H9 (cell line): ENCODE results near the gene SLC1A4. TPM values are rescaled to one million over a fixed set of nuclear protein-coding genes. Genes with fewer than 3 reads are reported as not detected.

Source experiments
- DNase-seq: peaks from one replicate; pipeline ENCODE4 v3.0.0-alpha.2; 2017
- H2AFZ ChIP-seq: one replicate; pipeline ENCODE4 v1.6.1; 2013; ENCODE audit warnings: mild to moderate bottlenecking, low read length, control low read depth, moderate library complexity
- H2AK5ac ChIP-seq: 2 replicates; pipeline ENCODE4 v1.6.1; 2013; ENCODE audit warnings: low read length, control low read depth, mixed read lengths; ENCODE audit not compliant: insufficient read length
- H2BK120ac ChIP-seq: one replicate; pipeline ENCODE4 v1.6.1; 2013; ENCODE audit warnings: low read depth, mild to moderate bottlenecking, low read length, control low read depth, inconsistent platforms; ENCODE audit not compliant: poor library complexity, severe bottlenecking
- H2BK12ac ChIP-seq: 2 replicates; pipeline ENCODE4 v1.6.1; 2013; ENCODE audit warnings: low read length, control low read depth, mixed read lengths, low read depth; ENCODE audit not compliant: insufficient read length
- H2BK15ac ChIP-seq: 2 replicates; pipeline ENCODE4 v1.6.1; 2013; ENCODE audit warnings: low read depth, low read length, control low read depth
- H2BK20ac ChIP-seq: one replicate; pipeline ENCODE4 v1.6.1; 2013; ENCODE audit warnings: low read depth, mild to moderate bottlenecking, low read length, control low read depth, inconsistent platforms; ENCODE audit not compliant: poor library complexity, severe bottlenecking
- H2BK5ac ChIP-seq: 2 replicates; pipeline ENCODE4 v1.6.1; 2013; ENCODE audit warnings: low read length, control low read depth, mixed read lengths; ENCODE audit not compliant: insufficient read length
- H3K14ac ChIP-seq: 2 replicates; pipeline ENCODE4 v1.6.1; 2013; ENCODE audit warnings: low read length, control low read depth; ENCODE audit not compliant: insufficient read depth
- H3K18ac ChIP-seq: 2 replicates; pipeline ENCODE4 v1.6.1; 2013; ENCODE audit warnings: low read depth, mild to moderate bottlenecking, mixed read lengths, low read length, control low read depth; ENCODE audit not compliant: insufficient read length
- H3K23ac ChIP-seq: 2 replicates; pipeline ENCODE4 v1.6.1; 2013; ENCODE audit warnings: low read length, control low read depth, mixed read lengths, low read depth; ENCODE audit not compliant: insufficient read length
- H3K23me2 ChIP-seq: 2 replicates; pipeline ENCODE4 v1.6.1; 2013; ENCODE audit warnings: low read depth, mild to moderate bottlenecking, mixed read lengths, low read length, control low read depth; ENCODE audit not compliant: insufficient read length, poor library complexity, severe bottlenecking
- H3K27ac ChIP-seq: 2 replicates; pipeline ENCODE4 v1.5.1; 2013; ENCODE audit warnings: low read length, control low read depth, mixed read lengths, low read depth; ENCODE audit not compliant: insufficient read length
- H3K27me3 ChIP-seq: 2 replicates; pipeline ENCODE4 v1.6.1; 2013; ENCODE audit warnings: low read length, control low read depth, inconsistent platforms; ENCODE audit not compliant: insufficient read depth
- H3K4ac ChIP-seq: 2 replicates; pipeline ENCODE4 v1.6.1; 2013; ENCODE audit warnings: low read depth, mild to moderate bottlenecking, control low read depth, inconsistent platforms, low read length, moderate library complexity
- H3K4me1 ChIP-seq: 2 replicates; pipeline ENCODE4 v1.6.1; 2013; ENCODE audit warnings: low read length, control low read depth, inconsistent platforms; ENCODE audit not compliant: insufficient read depth
- H3K4me2 ChIP-seq: 2 replicates; pipeline ENCODE4 v1.6.1; 2013; ENCODE audit warnings: low read length, control low read depth, mixed read lengths; ENCODE audit not compliant: insufficient read length, insufficient read depth
- H3K56ac ChIP-seq: 2 replicates; pipeline ENCODE4 v1.6.1; 2013; ENCODE audit warnings: low read depth, mild to moderate bottlenecking, mixed read lengths, low read length, control low read depth; ENCODE audit not compliant: insufficient read length
- H3K79me1 ChIP-seq: 2 replicates; pipeline ENCODE4 v1.6.1; 2013; ENCODE audit warnings: low read depth, mild to moderate bottlenecking, moderate library complexity, low read length, control low read depth, inconsistent platforms; ENCODE audit not compliant: insufficient read depth, poor library complexity, severe bottlenecking
- H3K79me2 ChIP-seq: 2 replicates; pipeline ENCODE4 v1.6.1; 2013; ENCODE audit warnings: low read length, control low read depth, inconsistent platforms; ENCODE audit not compliant: insufficient read depth
- H3K9ac ChIP-seq: 2 replicates; pipeline ENCODE4 v1.6.1; 2013; ENCODE audit warnings: low read length, control low read depth, mixed read lengths; ENCODE audit not compliant: insufficient read length; ENCODE audit errors: extremely low read depth
- H3K9me3 ChIP-seq: one replicate; pipeline ENCODE4 v1.6.1; 2013; ENCODE audit warnings: low read depth, low read length, inconsistent platforms; ENCODE audit not compliant: control insufficient read depth
- H3T11ph ChIP-seq: one replicate; pipeline ENCODE4 v1.6.1; 2013; ENCODE audit warnings: mild to moderate bottlenecking, low read length, control low read depth, inconsistent platforms
- H4K20me1 ChIP-seq: one replicate; pipeline ENCODE4 v1.6.1; 2013; ENCODE audit not compliant: control insufficient read depth, insufficient read length, insufficient read depth
- H4K5ac ChIP-seq: 2 replicates; pipeline ENCODE4 v1.6.1; 2013; ENCODE audit warnings: low read depth, mild to moderate bottlenecking, mixed read lengths, low read length, control low read depth; ENCODE audit not compliant: insufficient read length
- H4K8ac ChIP-seq: replicated peaks from 2 replicates; pipeline ENCODE4 v1.6.1; 2013; ENCODE audit warnings: low read length, control low read depth, mixed read lengths, low read depth; ENCODE audit not compliant: insufficient read length
- H4K91ac ChIP-seq: 2 replicates; pipeline ENCODE4 v1.6.1; 2013; ENCODE audit warnings: low read depth, mild to moderate bottlenecking, moderate library complexity, mixed read lengths, low read length, control low read depth; ENCODE audit not compliant: insufficient read length
- H3K27ac Mint-ChIP-seq, 3 experiments: 2 replicates in 2 of 3; 3 replicates in 1 of 3; pipeline ENCODE4 v1.8.0; 2020 to 2021; ENCODE audit warnings: mixed read lengths in 3 of 3, mild to moderate bottlenecking in 1 of 3, moderate library complexity in 1 of 3
- H3K27me3 Mint-ChIP-seq: 2 replicates; pipeline ENCODE4 v1.8.0; 2021; ENCODE audit warnings: low read depth, mild to moderate bottlenecking, moderate library complexity, mixed read lengths
- H3K36me3 Mint-ChIP-seq, 3 experiments: 2 replicates in 2 of 3; 3 replicates in 1 of 3; pipeline ENCODE4 v1.8.0; 2020 to 2021; ENCODE audit warnings: low read depth in 3 of 3, mixed read lengths in 3 of 3; ENCODE audit not compliant: insufficient read depth in 1 of 3
- H3K4me1 Mint-ChIP-seq, 2 experiments: 2 replicates each; pipeline ENCODE4 v1.8.0; 2020; ENCODE audit warnings: mixed read lengths in 2 of 2
- H3K4me3 Mint-ChIP-seq, 2 experiments: 2 replicates in 1 of 2; 3 replicates in 1 of 2; pipeline ENCODE4 v1.8.0; 2020 to 2021; ENCODE audit warnings: mild to moderate bottlenecking in 2 of 2, mixed read lengths in 2 of 2, moderate library complexity in 1 of 2
- H3K9me3 Mint-ChIP-seq, 2 experiments: 2 replicates in 1 of 2; 3 replicates in 1 of 2; pipeline ENCODE4 v1.8.0; 2020; ENCODE audit warnings: mild to moderate bottlenecking in 2 of 2, mixed read lengths in 2 of 2, moderate library complexity in 1 of 2
- WGBS: extraction: QIAGEN DNeasy Blood & Tissue Kit; methylation state at CpG from one replicate; pipeline ENCODE4 v1.1.7; 2013; ENCODE audit warnings: missing lambda C conversion rate, low lambda C conversion rate, mixed read lengths; ENCODE audit not compliant: insufficient read length; ENCODE audit errors: extremely low coverage; 5-methylcytosine and 5-hydroxymethylcytosine counted together
- total RNA-seq: library from RNA; stranded (reverse); gene quantifications from 2 replicates; pipeline ENCODE4 v1.2.1, GENCODE V29; 2021
- TF ChIP-seq, protein P1 (sequence below): fragments of 200-600 bp; sonication (generic); conservative IDR thresholded peaks from 3 replicates; pipeline ENCODE4 v1.8.0; 2021; ENCODE audit warnings: antibody characterized with exemption, mild to moderate bottlenecking

Gene SLC1A4
- total RNA-seq, 1 experiment from 2014 or later = 1.9 TPM

DNA sequence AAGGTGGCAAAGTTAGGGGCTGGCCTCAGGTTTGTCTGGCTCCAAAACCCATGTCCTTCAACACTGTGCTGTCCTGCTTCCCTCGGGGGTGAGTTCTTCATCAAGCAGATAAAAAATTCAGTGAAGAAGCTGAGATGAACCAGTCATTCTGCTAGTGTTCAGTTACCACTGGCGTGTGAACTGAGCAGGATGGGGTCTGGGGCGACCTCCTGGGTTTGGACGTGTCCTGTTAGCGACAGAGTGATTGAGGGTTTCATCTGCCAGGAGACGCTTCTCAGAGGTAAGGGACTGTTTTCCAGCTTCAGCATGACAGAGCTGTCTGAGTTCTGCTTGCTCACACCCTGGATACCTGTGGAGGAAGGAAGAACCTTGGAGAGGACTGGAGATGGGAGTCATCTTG lies 81.7 kb downstream of the SLC1A4 start:
- H3K27ac ChIP-seq = no peak overlapping the region
- peaks cover 31 to 51% (median 51%) of the 10 kb centered on the region in 3 experiments; a peak in 6 of 7 replicates for H3K36me3 Mint-ChIP-seq
- 0 out of 7 replicates have a peak overlapping the region, but pooled peaks of 1 of the 3 experiments have one; percentile 50 for H3K27ac Mint-ChIP-seq

More for the DNA sequence above, 81.7 kb downstream of the SLC1A4 start:
- TF ChIP-seq, protein P1, sequence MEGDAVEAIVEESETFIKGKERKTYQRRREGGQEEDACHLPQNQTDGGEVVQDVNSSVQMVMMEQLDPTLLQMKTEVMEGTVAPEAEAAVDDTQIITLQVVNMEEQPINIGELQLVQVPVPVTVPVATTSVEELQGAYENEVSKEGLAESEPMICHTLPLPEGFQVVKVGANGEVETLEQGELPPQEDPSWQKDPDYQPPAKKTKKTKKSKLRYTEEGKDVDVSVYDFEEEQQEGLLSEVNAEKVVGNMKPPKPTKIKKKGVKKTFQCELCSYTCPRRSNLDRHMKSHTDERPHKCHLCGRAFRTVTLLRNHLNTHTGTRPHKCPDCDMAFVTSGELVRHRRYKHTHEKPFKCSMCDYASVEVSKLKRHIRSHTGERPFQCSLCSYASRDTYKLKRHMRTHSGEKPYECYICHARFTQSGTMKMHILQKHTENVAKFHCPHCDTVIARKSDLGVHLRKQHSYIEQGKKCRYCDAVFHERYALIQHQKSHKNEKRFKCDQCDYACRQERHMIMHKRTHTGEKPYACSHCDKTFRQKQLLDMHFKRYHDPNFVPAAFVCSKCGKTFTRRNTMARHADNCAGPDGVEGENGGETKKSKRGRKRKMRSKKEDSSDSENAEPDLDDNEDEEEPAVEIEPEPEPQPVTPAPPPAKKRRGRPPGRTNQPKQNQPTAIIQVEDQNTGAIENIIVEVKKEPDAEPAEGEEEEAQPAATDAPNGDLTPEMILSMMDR = no peak
- Histone ChIP-seq H4K8ac (no peak overlapping the region), H3K56ac (no peak overlapping the region), H2AFZ (no peak overlapping the region), H3K4ac (no peak overlapping the region), H3K23me2 (no peaks in the 10 kb centered on the region), H2BK120ac (no peak overlapping the region), H3K4me2 (no peak overlapping the region), H4K5ac (no peak overlapping the region), H4K20me1 (no peaks in the 10 kb centered on the region), H3K79me1 (no peaks in the 10 kb centered on the region), H2BK12ac (no peak overlapping the region), H3K9me3 (no peaks in the 10 kb centered on the region), H2BK15ac (no peak overlapping the region), H3K4me1 (no peaks in the 10 kb centered on the region; the same call in 1 of the 2 replicates), H3K14ac (no peak overlapping the region), H4K91ac (no peak overlapping the region), H3K18ac (no peak overlapping the region), H2BK20ac (no peak overlapping the region), H3K9ac (no peak overlapping the region), H3T11ph (no peak overlapping the region), H2BK5ac (no peak overlapping the region), H3K79me2 (peaks cover 2% of the 10 kb centered on the region; the same call in 1 of the 2 replicates), H2AK5ac (no peak overlapping the region), H3K23ac (no peak overlapping the region), H3K27me3 (no peaks in the 10 kb centered on the region)
- Mint-ChIP-seq H3K4me3 (no peak overlapping the region), H3K9me3 (no peaks in the 10 kb centered on the region), H3K4me1 (peaks cover 9% of the 10 kb centered on the region in 2 experiments), H3K27me3 (no peaks in the 10 kb centered on the region)
- no CpG with 5 or more reads among the region's 6 CpGs for WGBS
- no peak for DNase-seq
